Measurements from ENCODE around the gene PIM1.
"Not testable (repeated sequence)": the region's sequence is repeated elsewhere in the genome, so short reads cannot be mapped to it uniquely, and the experiment has no call there.

Gene PIM1

GRCh38 chr6:37169496-37170272 lies at the start of gene PIM1:
Gene PIM1 (plus strand): TSS chr6:37170152. CDS start chr6:37170576, 424 bp downstream.
- peak; percentile 97 for DNase-seq (ENCODE audit: low spot score)

GRCh38 chr6:37121556-37121955 lies 48.4 kb upstream of the PIM1 start:
- no peak for DNase-seq (ENCODE audit: low spot score)

- no peak for DNase-seq (ENCODE audit: low spot score)
Observed at GRCh38 chr6:37122861-37123260, 47.1 kb upstream of the PIM1 start.

GRCh38 chr6:37123957-37124729 lies 45.8 kb upstream of the PIM1 start:
- no peak for DNase-seq (ENCODE audit: low spot score)

GRCh38 chr6:37125774-37126492 lies 44.0 kb upstream of the PIM1 start:
- peak; percentile 62 for DNase-seq (ENCODE audit: low spot score)

- DNase-seq (ENCODE audit: low spot score), result no peak
Observed at GRCh38 chr6:37126493-37126958, 43.4 kb upstream of the PIM1 start.

- no peak for DNase-seq (ENCODE audit: low spot score)
Observed at GRCh38 chr6:37126961-37127616, 42.9 kb upstream of the PIM1 start.

GRCh38 chr6:37127961-37128862 lies 41.7 kb upstream of the PIM1 start:
- DNase-seq (ENCODE audit: low spot score), result no peak

GRCh38 chr6:37128863-37129443 lies 41.0 kb upstream of the PIM1 start:
- not testable (repeated sequence) for DNase-seq (ENCODE audit: low spot score)

- DNase-seq (ENCODE audit: low spot score), result no peak
Observed at GRCh38 chr6:37129566-37129965, 40.4 kb upstream of the PIM1 start.

GRCh38 chr6:37130704-37131103 lies 39.2 kb upstream of the PIM1 start:
- no peak for DNase-seq (ENCODE audit: low spot score)

GRCh38 chr6:37131104-37131959 lies 38.6 kb upstream of the PIM1 start:
- no peak for DNase-seq (ENCODE audit: low spot score)

- no peak for DNase-seq (ENCODE audit: low spot score)
Observed at GRCh38 chr6:37131960-37132253, 38.0 kb upstream of the PIM1 start.

- DNase-seq (ENCODE audit: low spot score), result no peak
Observed at GRCh38 chr6:37134036-37134395, 35.9 kb upstream of the PIM1 start.

- DNase-seq (ENCODE audit: low spot score), result peak; percentile 26
Observed at GRCh38 chr6:37134396-37135191, 35.4 kb upstream of the PIM1 start.

GRCh38 chr6:37135835-37136694 lies 33.9 kb upstream of the PIM1 start:
- no peak for DNase-seq (ENCODE audit: low spot score)

- DNase-seq (ENCODE audit: low spot score), result no peak
Observed at GRCh38 chr6:37136821-37137200, 33.1 kb upstream of the PIM1 start.
